HepG2 (cell line): ENCODE measurements around the gene CD7. TPM values are rescaled to one million over a fixed set of nuclear protein-coding genes. Genes with fewer than 3 reads are reported as not detected.

Experiments used
- DMTF1 ChIP-seq: sonication (generic); formaldehyde crosslinking; IDR thresholded peaks from 2 replicates; pipeline ENCODE4 v1.4.0; 2020; ENCODE audit warnings: mild to moderate bottlenecking, missing genetic modification reagents
- ESRRA ChIP-seq: sonication (generic); formaldehyde crosslinking; IDR thresholded peaks from 2 replicates; pipeline ENCODE4 v1.5.1; 2020; ENCODE audit warnings: mild to moderate bottlenecking, low read depth, missing genetic modification reagents
- FOXJ3 ChIP-seq: sonication (generic); formaldehyde crosslinking; IDR thresholded peaks from 2 replicates; pipeline ENCODE4 v1.4.0; 2020; ENCODE audit warnings: missing genetic modification reagents, mild to moderate bottlenecking, borderline replicate concordance
- HMG20A ChIP-seq: IDR thresholded peaks from 2 replicates; pipeline ENCODE4 v1.6.1; 2016; ENCODE audit warnings: borderline replicate concordance
- HNF4G ChIP-seq, 2 experiments: sonication (generic) in 1 of 2; formaldehyde crosslinking in 1 of 2; IDR thresholded peaks; 2 replicates each; pipeline versions ENCODE4 v1.4.0 to v1.6.1; 2011 to 2020; ENCODE audit warnings: borderline replicate concordance in 2 of 2, low read depth in 2 of 2, mild to moderate bottlenecking in 2 of 2, low read length in 1 of 2, missing genetic modification reagents in 1 of 2, moderate library complexity in 1 of 2
- JUNB ChIP-seq: sonication (generic); formaldehyde crosslinking; IDR thresholded peaks from 2 replicates; pipeline ENCODE4 v1.8.0; 2022; ENCODE audit warnings: missing genetic modification reagents, mild to moderate bottlenecking, borderline replicate concordance
- KDM5B ChIP-seq: sonication (generic); formaldehyde crosslinking; IDR thresholded peaks from 2 replicates; pipeline ENCODE4 v1.4.0; 2020; ENCODE audit warnings: missing genetic modification reagents, mild to moderate bottlenecking, borderline replicate concordance
- KMT2A ChIP-seq: sonication (generic); formaldehyde crosslinking; IDR thresholded peaks from 2 replicates; pipeline ENCODE4 v1.4.0; 2020; ENCODE audit warnings: missing genetic modification reagents
- NFE2 ChIP-seq: sonication (generic); formaldehyde crosslinking; IDR thresholded peaks from 2 replicates; pipeline ENCODE4 v1.4.0; 2020; ENCODE audit warnings: missing genetic modification reagents
- RFX3 ChIP-seq: IDR thresholded peaks from 2 replicates; pipeline ENCODE4 v1.6.1; 2016; ENCODE audit warnings: missing biosample characterization, missing genetic modification reagents
- TBP ChIP-seq: sonication (generic); formaldehyde crosslinking; IDR thresholded peaks from 2 replicates; pipeline ENCODE4 v1.5.0; 2020; ENCODE audit warnings: missing genetic modification reagents
- THAP9 ChIP-seq: sonication (generic); formaldehyde crosslinking; IDR thresholded peaks from 2 replicates; pipeline ENCODE4; 2020; ENCODE audit warnings: missing genetic modification reagents, mild to moderate bottlenecking, borderline replicate concordance
- ZBTB7B ChIP-seq: sonication (generic); formaldehyde crosslinking; IDR thresholded peaks from 2 replicates; pipeline ENCODE4 v1.4.0; 2020; ENCODE audit warnings: missing genetic modification reagents
- ZFP82 ChIP-seq: sonication (generic); formaldehyde crosslinking; IDR thresholded peaks from 2 replicates; pipeline ENCODE4 v1.5.1; 2020; ENCODE audit warnings: mild to moderate bottlenecking, missing genetic modification reagents, borderline replicate concordance
- ZKSCAN8 ChIP-seq: IDR thresholded peaks from 2 replicates; pipeline ENCODE4 v1.6.1; 2016; ENCODE audit warnings: borderline replicate concordance, missing genetic modification reagents, missing compliant biosample characterization
- ZNF382 ChIP-seq: sonication (generic); formaldehyde crosslinking; IDR thresholded peaks from 2 replicates; pipeline ENCODE4 v1.5.0; 2020; ENCODE audit warnings: missing genetic modification reagents, mild to moderate bottlenecking, borderline replicate concordance
- ZNF383 ChIP-seq: sonication (generic); formaldehyde crosslinking; IDR thresholded peaks from 2 replicates; pipeline ENCODE4 v1.4.0; 2020; ENCODE audit warnings: missing genetic modification reagents, mild to moderate bottlenecking, borderline replicate concordance
- ZNF484 ChIP-seq: sonication (generic); formaldehyde crosslinking; IDR thresholded peaks from 2 replicates; pipeline ENCODE4 v1.5.1; 2020; ENCODE audit warnings: mild to moderate bottlenecking, low read depth, missing genetic modification reagents, borderline replicate concordance
- ZNF737 ChIP-seq: sonication (generic); formaldehyde crosslinking; IDR thresholded peaks from 2 replicates; pipeline ENCODE4 v1.5.0; 2020; ENCODE audit warnings: missing genetic modification reagents, mild to moderate bottlenecking, borderline replicate concordance
- ZNF768 ChIP-seq: sonication (generic); formaldehyde crosslinking; IDR thresholded peaks from 2 replicates; pipeline ENCODE4 v1.4.0; 2020; ENCODE audit warnings: missing genetic modification reagents
- ZNF788 ChIP-seq: sonication (generic); formaldehyde crosslinking; IDR thresholded peaks from 2 replicates; pipeline ENCODE4 v1.5.0; 2020; ENCODE audit warnings: mild to moderate bottlenecking, missing genetic modification reagents, borderline replicate concordance
- ZNF850 ChIP-seq: sonication (generic); formaldehyde crosslinking; conservative IDR thresholded peaks from 2 replicates; pipeline ENCODE4 v1.9.0; 2021; ENCODE audit warnings: mild to moderate bottlenecking, missing genetic modification reagents
- polyA plus RNA-seq, 8 experiments: library from polyadenylated mRNA; depleted of rRNA in 3 of 8; stranded (reverse) in 7 of 8; unstranded in 1 of 8; fragments of >200 nt; fragmentation: Illumina TruSeq in 4 of 8; extraction: Trizol in 4 of 8; gene quantifications; 2 replicates each; pipeline versions ENCODE4 v1.2.1 to v1.2.3, GENCODE V29; 2011 to 2016; ENCODE audit warnings: low read depth in 4 of 8, missing spikeins in 1 of 8, mixed read lengths in 1 of 8; ENCODE audit not compliant: insufficient read depth in 1 of 8
- total RNA-seq, 5 experiments: library from RNA; depleted of rRNA; stranded (reverse); fragments of >200 nt; fragmentation: Illumina TruSeq; extraction: Trizol; gene quantifications; 2 replicates each; pipeline ENCODE4 v1.2.3, GENCODE V29; 2016; ENCODE audit warnings: low read depth in 1 of 5
- TF ChIP-seq, protein P1 (sequence below): sonication (generic); formaldehyde crosslinking; conservative IDR thresholded peaks from 2 replicates; pipeline ENCODE4 v1.4.0; 2020; ENCODE audit warnings: missing genetic modification reagents

Gene CD7
- total and polyA plus RNA-seq, 2 of the 13 experiments (the other 11 are each of a cell fraction or from before 2014, with no cell fraction given) = 67.6 to 76.4 TPM

GRCh38 chr17:82330322-82331239 lies 13.2 kb upstream of the CD7 start (continued):
- TF ChIP-seq DMTF1 (CRISPR knock-in tag) (0 out of 2 replicates have a peak, but pooled peaks have one; percentile 40), ZNF382 (CRISPR knock-in tag) (no peak), ZNF788 (CRISPR knock-in tag) (peak; percentile 93), KDM5B (CRISPR knock-in tag) (peak; percentile 32; the same call in 1 of the 2 replicates), ZBTB7B (CRISPR knock-in tag) (peak; percentile 93), FOXJ3 (CRISPR knock-in tag) (no peak), HNF4G (IDR thresholded peaks at IDR 0.05; ENCODE audit: borderline replicate concordance, low read depth, low read length) (peak; percentile 73; the same call in 1 of the 2 replicates), HNF4G (CRISPR knock-in tag; IDR thresholded peaks at IDR 0.05; ENCODE audit: borderline replicate concordance, low read depth) (peak; percentile 63; the same call in 1 of the 2 replicates), ZKSCAN8 (peak; percentile 54; the same call in 1 of the 2 replicates), TBP (CRISPR knock-in tag) (no peak), RFX3 (CRISPR knock-in tag) (no peak), THAP9 (CRISPR knock-in tag) (peak; percentile 71; the same call in 1 of the 2 replicates), HMG20A (CRISPR knock-in tag) (peak; percentile 31; the same call in 1 of the 2 replicates), KMT2A (CRISPR knock-in tag) (no peak), ZNF484 (CRISPR knock-in tag) (no peak), NFE2 (CRISPR knock-in tag) (no peak), ZNF737 (CRISPR knock-in tag) (no peak), ZNF768 (peak; percentile 32; the same call in 1 of the 2 replicates), ESRRA (CRISPR knock-in tag) (peak; percentile 69), JUNB (CRISPR knock-in tag) (no peak), ZNF850 (CRISPR knock-in tag) (no peak), ZNF383 (0 out of 2 replicates have a peak, but pooled peaks have one; percentile 70), ZFP82 (CRISPR knock-in tag) (no peak)
- TF ChIP-seq, protein P1, sequence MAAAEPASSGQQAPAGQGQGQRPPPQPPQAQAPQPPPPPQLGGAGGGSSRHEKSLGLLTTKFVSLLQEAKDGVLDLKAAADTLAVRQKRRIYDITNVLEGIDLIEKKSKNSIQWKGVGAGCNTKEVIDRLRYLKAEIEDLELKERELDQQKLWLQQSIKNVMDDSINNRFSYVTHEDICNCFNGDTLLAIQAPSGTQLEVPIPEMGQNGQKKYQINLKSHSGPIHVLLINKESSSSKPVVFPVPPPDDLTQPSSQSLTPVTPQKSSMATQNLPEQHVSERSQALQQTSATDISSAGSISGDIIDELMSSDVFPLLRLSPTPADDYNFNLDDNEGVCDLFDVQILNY (CRISPR knock-in tag) = no peak
